GM12878 (cell line): ENCODE data around the gene DPH1. TPM values are rescaled to one million over a fixed set of nuclear protein-coding genes. Genes with fewer than 3 reads are reported as not detected.
A peak's percentile ranks its signal among the peaks of the same experiment; 100 is the strongest.

ENCODE experiments used
- ATAC-seq: fragments of 200-7000 bp; cut with Tn5 transposase; 3 replicates; pipeline ENCODE4 v1.9.1; 2020; ENCODE audit warnings: mild to moderate bottlenecking, moderate library complexity
- BruUV-seq: library from RNA; stranded (reverse); fragments of 400-500 nt; replicated peaks from 2 replicates; lab custom pipeline; 2021; lab: Mats Ljungman, UMichigan
- CTCF ChIA-PET: fragments of 300-600 bp; sonication (Branson Sonifier 250); formaldehyde crosslinking; extraction: SDS; loops from one replicate; lab custom pipeline; 2021; ENCODE audit warnings: inconsistent platforms; lab: Yijun Ruan, JAX
- POLR2A ChIA-PET: fragments of 350-600 bp; formaldehyde crosslinking; extraction: SDS; loops from one replicate; lab custom pipeline; 2021; ENCODE audit warnings: inconsistent platforms; lab: Charles Lee
- RAD21 ChIA-PET: fragments of 300-600 bp; sonication (Branson Sonifier 250); formaldehyde crosslinking; loops from one replicate; lab custom pipeline; 2023; ENCODE audit warnings: antibody characterized with exemption; ENCODE audit not compliant: unreplicated experiment; lab: Charles Lee
- SMC1A ChIA-PET: fragments of 300-600 bp; sonication (Branson Sonifier 250); formaldehyde crosslinking; loops from one replicate; lab custom pipeline; 2023; ENCODE audit not compliant: unreplicated experiment, uncharacterized antibody; lab: Charles Lee
- DNase-seq: peaks from one replicate; pipeline ENCODE4 v3.0.0-alpha.2; 2011; ENCODE audit warnings: low read depth, low spot score
- FAIRE-seq: peaks from 3 replicates; lab custom pipeline; 2011; peaks lifted over from hg19 to GRCh38; lab: Jason Lieb, UNC
- H2AFZ ChIP-seq: 2 replicates; pipeline ENCODE4 v1.6.0; 2011; ENCODE audit warnings: low read depth, low read length, control low read depth; ENCODE audit not compliant: control insufficient read depth
- H3K27ac ChIP-seq: 2 replicates; pipeline ENCODE4 v1.5.1; 2011; ENCODE audit warnings: control low read depth; ENCODE audit not compliant: control insufficient read depth, insufficient read depth
- H3K27me3 ChIP-seq, 2 experiments: replicated peaks in 1 of 2; 2 replicates each; pipeline versions ENCODE4 v1.6.0 to v1.6.1; 2011; ENCODE audit warnings: low read length in 1 of 2; ENCODE audit not compliant: control insufficient read depth in 2 of 2, insufficient read depth in 2 of 2
- H3K36me3 ChIP-seq, 2 experiments: 2 replicates each; pipeline ENCODE4 v1.5.1; 2011; ENCODE audit warnings: low read length in 1 of 2; ENCODE audit not compliant: control insufficient read depth in 2 of 2, insufficient read depth in 2 of 2
- H3K4me1 ChIP-seq: 2 replicates; pipeline ENCODE4 v1.6.1; 2011; ENCODE audit warnings: mild to moderate bottlenecking, low read length, moderate library complexity, mixed read lengths; ENCODE audit not compliant: control insufficient read depth, insufficient read depth
- H3K4me2 ChIP-seq: 2 replicates; pipeline ENCODE4 v1.6.0; 2011; ENCODE audit warnings: control low read depth; ENCODE audit not compliant: control insufficient read depth, insufficient read depth
- H3K4me3 ChIP-seq: fragments of 200-600 bp; sonication (generic); 2 replicates; pipeline ENCODE4 v1.5.1; 2016
- H3K79me2 ChIP-seq: 2 replicates; pipeline ENCODE4 v1.6.0; 2011; ENCODE audit warnings: low read length; ENCODE audit not compliant: control insufficient read depth, insufficient read depth
- H3K9ac ChIP-seq: 2 replicates; pipeline ENCODE4 v1.8.0; 2011; ENCODE audit warnings: low read length, control low read depth, mixed read lengths; ENCODE audit not compliant: control insufficient read depth, insufficient read depth
- H3K9me3 ChIP-seq: replicated peaks from 3 replicates; pipeline ENCODE4 v1.5.1; 2011; ENCODE audit warnings: mild to moderate bottlenecking, low read length; ENCODE audit not compliant: control insufficient read depth, insufficient read depth
- H4K20me1 ChIP-seq: 2 replicates; pipeline ENCODE4 v1.6.0; 2011; ENCODE audit not compliant: control insufficient read depth, insufficient read depth
- CBFB ChIP-seq: IDR thresholded peaks from 2 replicates; pipeline ENCODE4 v1.6.1; 2016; ENCODE audit warnings: antibody characterized with exemption, low read depth
- HCFC1 ChIP-seq: fragments of 150-350 bp; IDR thresholded peaks from 2 replicates; pipeline ENCODE4 v1.6.1; 2014; ENCODE audit warnings: low read length
- MTA3 ChIP-seq: IDR thresholded peaks from 2 replicates; pipeline ENCODE4 v1.6.1; 2012; ENCODE audit warnings: low read length, inconsistent platforms, borderline replicate concordance
- PML ChIP-seq: IDR thresholded peaks from 2 replicates; pipeline ENCODE4 v1.6.1; 2012; ENCODE audit warnings: low read length, inconsistent platforms
- RUNX3 ChIP-seq: IDR thresholded peaks from 2 replicates; pipeline ENCODE4 v1.6.1; 2012; ENCODE audit warnings: low read length, inconsistent platforms
- SMAD5 ChIP-seq: IDR thresholded peaks from 2 replicates; pipeline ENCODE4 v1.6.1; 2016; ENCODE audit warnings: antibody characterized with exemption, low read depth
- SRF ChIP-seq, 2 experiments: IDR thresholded peaks; 2 replicates each; pipeline ENCODE4 v1.6.1; 2011; ENCODE audit warnings: low read depth in 2 of 2, low read length in 2 of 2, mild to moderate bottlenecking in 1 of 2, moderate library complexity in 1 of 2
- ZBED1 ChIP-seq: IDR thresholded peaks from 2 replicates; pipeline ENCODE4 v1.6.1; 2016; ENCODE audit warnings: borderline replicate concordance
- WGBS: methylation state at CpG from one replicate; pipeline ENCODE4 v1.1.6; 2016; ENCODE audit warnings: low lambda C conversion rate; ENCODE audit not compliant: insufficient replicate concordance, insufficient coverage; ENCODE audit errors: missing lambda C conversion rate; 5-methylcytosine and 5-hydroxymethylcytosine counted together
- in situ Hi-C: fragments of 300-500 bp; cut with MboI; formaldehyde crosslinking; loops from 9 replicates; pipeline ENCODE4 v1.14.3; 2018; ENCODE audit warnings: mixed read lengths
- intact Hi-C: fragments of 100-400 bp; cut with micrococcal nuclease; formaldehyde crosslinking; loops from one replicate; pipeline ENCODE4 v1.14.2; 2022; ENCODE audit not compliant: unreplicated experiment
- polyA plus RNA-seq, 11 experiments: library from polyadenylated mRNA; depleted of rRNA in 4 of 11; unstranded in 6 of 11; stranded (reverse) in 5 of 11; fragments of >200 nt; fragmentation: Nextera tagmentation in 4 of 11; fragmentation: Illumina TruSeq in 1 of 11; extraction: Ambion mirVana in 4 of 11; extraction: Trizol in 1 of 11; gene quantifications; 1 replicate in 1 of 11; 2 replicates in 10 of 11; pipeline versions ENCODE4 v1.2.1 to v1.2.3, GENCODE V29; 2011 to 2016; ENCODE audit warnings: inconsistent platforms in 2 of 11, missing spikeins in 2 of 11, low read depth in 1 of 11
- total RNA-seq, 4 experiments: library from RNA; depleted of rRNA in 3 of 4; stranded (reverse); fragments of >200 nt in 3 of 4; fragmentation: Illumina TruSeq in 1 of 4; extraction: Trizol in 1 of 4; gene quantifications; 2 replicates each; pipeline versions ENCODE4 v1.2.1 to v1.2.3, GENCODE V29; 2013 to 2021
- TF ChIP-seq, protein P1 (sequence below): IDR thresholded peaks from 2 replicates; pipeline ENCODE4 v1.6.1; 2011; ENCODE audit warnings: borderline replicate concordance, low read depth, mild to moderate bottlenecking, moderate library complexity, low read length; ENCODE audit not compliant: insufficient read depth, poor library complexity, severe bottlenecking

The DPH1 gene
- total and polyA plus RNA-seq, 10 of the 15 experiments (the other 5 are each of a cell fraction or from before 2014, with no cell fraction given) = 0.29 to 33.6 (median 20.2) TPM

DNA sequence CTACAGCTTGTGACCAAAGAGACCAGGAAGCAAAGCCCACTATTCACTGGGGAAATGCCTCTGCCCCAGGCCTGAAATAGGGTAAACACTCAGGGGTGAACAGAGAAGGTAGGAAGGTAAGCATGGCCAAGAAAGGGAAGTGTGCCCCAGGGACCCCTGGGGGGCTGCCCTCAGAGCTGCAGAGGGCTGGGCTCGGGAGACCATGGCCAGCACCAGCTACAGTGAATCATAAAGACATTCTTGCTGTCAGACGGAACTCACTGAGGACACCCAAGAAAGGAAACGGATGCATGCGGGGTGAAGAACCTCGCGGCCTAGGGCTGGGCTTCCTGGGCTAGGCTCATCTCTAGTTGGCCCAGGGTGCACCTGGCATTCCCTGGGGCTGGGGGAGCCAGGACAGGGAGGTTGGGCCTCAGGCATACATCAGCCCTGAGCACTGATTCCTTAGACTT lies 34.6 kb downstream of the DPH1 start:
- H3K4me1 ChIP-seq = peaks cover 47% of the 10 kb centered on the region
- ChIA-PET POLR2A (interaction anchor here (1.2 to 12.5 kb wide), 2 partner anchors 9 to 23 kb away, joined by 3 to 148 read pairs; no protein-coding TSS in a partner anchor), CTCF (interaction anchor here (0.7 to 2.6 kb wide), 14 partner anchors 18 to 217 kb away, joined by 3 to 19 read pairs (median 4); no protein-coding TSS in a partner anchor), SMC1A (interaction anchor here (0.7 to 3.9 kb wide), 13 partner anchors 18 to 181 kb away, joined by 3 to 27 read pairs (median 3); no protein-coding TSS in a partner anchor), RAD21 (interaction anchor here (1.0 to 2.9 kb wide), 8 partner anchors 10 to 180 kb away, joined by 3 to 12 read pairs (median 4); partner anchors contain the start of gene HIC1)
- 52% methylated on average over 6 of the region's 6 CpGs for WGBS
- intact Hi-C loops (no loop called here), in situ Hi-C loops (loop anchor here (10.0 kb wide), 1 partner anchor 180 kb away; no protein-coding TSS in a partner anchor)
- no peaks in the 10 kb centered on the region for H4K20me1 ChIP-seq
- H2AFZ ChIP-seq = no peak overlapping the region
- H3K27me3 ChIP-seq = no peaks in the 10 kb centered on the region
- peak overlapping the region; percentile 34 for H3K27ac ChIP-seq
- peaks cover 21 to 32% of the 10 kb centered on the region in 2 experiments for H3K36me3 ChIP-seq
- DNase-seq (no peak), FAIRE-seq (no peak), ATAC-seq (no peak)
- H3K4me2 ChIP-seq = no peak overlapping the region
- no peak overlapping the region for H3K4me3 ChIP-seq
- TF ChIP-seq RUNX3 (peak; percentile 1; the same call in 1 of the 2 replicates), HCFC1 (no peak), ZBED1 (0 out of 2 replicates have a peak, but pooled peaks have one; percentile 59), SRF (IDR thresholded peaks at IDR 0.05; ENCODE audit: low read depth in 2 of 2, low read length in 2 of 2) (peak in 1 of 2 experiments; percentile 39; a peak in 1 of 4 replicates), PML (peak; percentile 21; the same call in 1 of the 2 replicates), SMAD5 (no peak), CBFB (0 out of 2 replicates have a peak, but pooled peaks have one; percentile 41), MTA3 (peak; percentile 28)
- TF ChIP-seq, protein P1, sequence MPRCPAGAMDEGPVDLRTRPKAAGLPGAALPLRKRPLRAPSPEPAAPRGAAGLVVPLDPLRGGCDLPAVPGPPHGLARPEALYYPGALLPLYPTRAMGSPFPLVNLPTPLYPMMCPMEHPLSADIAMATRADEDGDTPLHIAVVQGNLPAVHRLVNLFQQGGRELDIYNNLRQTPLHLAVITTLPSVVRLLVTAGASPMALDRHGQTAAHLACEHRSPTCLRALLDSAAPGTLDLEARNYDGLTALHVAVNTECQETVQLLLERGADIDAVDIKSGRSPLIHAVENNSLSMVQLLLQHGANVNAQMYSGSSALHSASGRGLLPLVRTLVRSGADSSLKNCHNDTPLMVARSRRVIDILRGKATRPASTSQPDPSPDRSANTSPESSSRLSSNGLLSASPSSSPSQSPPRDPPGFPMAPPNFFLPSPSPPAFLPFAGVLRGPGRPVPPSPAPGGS = peak; percentile 37
- H3K9ac ChIP-seq = no peak overlapping the region
- H3K79me2 ChIP-seq = peaks cover 8% of the 10 kb centered on the region
- no TSS peak for BruUV-seq
- no peaks in the 10 kb centered on the region for H3K9me3 ChIP-seq
